Mucosa of stomach (tissue), 1 donor: Measurements from ENCODE around the gene MRPL40.

ENCODE experiments used
- H3K27me3 ChIP-seq: one replicate; pipeline ENCODE4 v1.7.0; 2013; ENCODE audit warnings: mild to moderate bottlenecking, low read length; ENCODE audit not compliant: control insufficient read depth, insufficient read depth
- H3K36me3 ChIP-seq: one replicate; pipeline ENCODE4 v1.7.0; 2013; ENCODE audit warnings: low read length; ENCODE audit not compliant: control insufficient read depth, insufficient read depth
- H3K4me1 ChIP-seq: one replicate; pipeline ENCODE4 v1.7.0; 2013; ENCODE audit warnings: mild to moderate bottlenecking, low read length; ENCODE audit not compliant: control insufficient read depth, insufficient read depth
- H3K4me3 ChIP-seq: one replicate; pipeline ENCODE4 v1.7.0; 2013; ENCODE audit warnings: low read length
- H3K9ac ChIP-seq: one replicate; pipeline ENCODE4 v1.7.0; 2013; ENCODE audit warnings: mild to moderate bottlenecking, low read length, moderate library complexity
- H3K9me3 ChIP-seq: one replicate; pipeline ENCODE4 v1.7.0; 2013; ENCODE audit warnings: mild to moderate bottlenecking, low read length, moderate library complexity; ENCODE audit not compliant: control insufficient read depth
- donor health status: Pancreatic carcinoma.

MRPL40 gene

DNA sequence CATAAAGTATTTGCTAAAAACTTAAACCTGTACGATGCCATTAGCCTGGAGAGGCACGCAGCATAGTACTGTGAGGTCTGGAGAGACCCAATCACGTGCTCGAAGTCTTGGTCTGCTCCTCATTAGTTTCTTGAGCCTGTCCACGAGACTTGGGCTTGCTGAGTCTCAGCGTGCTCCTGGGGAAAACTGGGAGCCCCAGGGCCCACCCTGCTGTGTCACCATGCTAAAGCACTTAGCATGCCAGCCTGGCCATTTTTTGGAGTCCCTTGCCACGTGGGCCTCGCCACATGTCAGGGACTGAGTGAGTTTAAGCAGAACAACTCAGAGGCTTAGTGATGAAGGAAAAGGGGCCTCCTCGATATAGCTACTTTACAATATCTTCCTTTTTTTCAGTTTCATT lies 50.0 kb downstream of the MRPL40 start:
- Histone ChIP-seq H3K4me3 (no peak overlapping the region), H3K36me3 (no peaks in the 10 kb centered on the region), H3K9ac (no peak overlapping the region), H3K9me3 (no peaks in the 10 kb centered on the region), H3K27me3 (no peaks in the 10 kb centered on the region), H3K4me1 (no peaks in the 10 kb centered on the region)

DNA sequence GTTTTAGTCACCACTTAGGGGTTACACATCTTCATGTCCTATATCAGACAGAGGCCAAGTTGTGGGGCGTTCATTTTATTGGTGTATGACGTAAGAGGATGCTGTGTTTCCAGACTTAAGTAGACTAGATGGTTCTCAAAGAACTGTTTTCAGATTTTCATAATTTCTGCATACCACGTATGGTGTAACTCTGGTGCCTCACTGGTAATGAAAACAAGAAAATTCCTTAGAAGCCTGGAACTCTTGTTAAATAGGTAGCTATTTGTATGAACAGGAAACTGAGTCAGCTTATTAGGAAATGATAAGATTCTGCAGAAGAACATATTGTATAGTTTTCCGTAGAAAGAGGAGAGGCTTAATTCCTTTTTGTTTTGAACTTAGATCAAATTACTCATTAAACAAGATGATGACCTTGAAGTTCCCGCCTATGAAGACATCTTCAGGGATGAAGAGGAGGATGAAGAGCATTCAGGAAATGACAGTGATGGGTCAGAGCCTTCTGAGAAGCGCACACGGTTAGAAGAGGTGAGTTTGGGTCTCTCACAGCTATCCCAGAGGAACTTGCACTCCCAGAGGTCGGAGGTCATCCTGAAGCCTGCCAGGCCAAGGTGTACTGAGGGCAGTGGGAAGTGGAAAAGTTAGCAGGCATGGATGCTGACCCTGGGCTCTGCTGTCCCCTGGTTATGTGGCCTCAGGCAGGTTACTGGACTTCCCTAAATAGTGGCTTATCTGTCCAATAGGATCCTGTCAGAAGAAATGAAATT lies 51.3 kb downstream of the MRPL40 start:
- no peak overlapping the region for H3K4me3 ChIP-seq
- no peaks in the 10 kb centered on the region for H3K36me3 ChIP-seq
- no peak overlapping the region for H3K9ac ChIP-seq
- H3K27me3 ChIP-seq: no peaks in the 10 kb centered on the region
- H3K4me1 ChIP-seq: no peaks in the 10 kb centered on the region
- no peaks in the 10 kb centered on the region for H3K9me3 ChIP-seq
